Body of pancreas (tissue), 4 donors: Measurements from ENCODE around the gene MICAL2.

ENCODE experiments used
- POLR2A ChIP-seq, 3 donors: fragments of 450-650 bp; IDR thresholded peaks; one replicate each; pipeline ENCODE4 v1.6.1; 2016; ENCODE audit warnings: antibody characterized with exemption in 3 of 3, mild to moderate bottlenecking in 2 of 3
- TF ChIP-seq, protein P1 (sequence below), 7 experiments: fragments of 450-650 bp in 4 of 7; fragments of 200-600 bp in 3 of 7; sonication (generic) in 3 of 7; IDR thresholded peaks; one replicate each; pipeline ENCODE4 v1.5.1; 2016 to 2019; ENCODE audit warnings: antibody characterized with exemption in 7 of 7

- TF ChIP-seq, protein P1, sequence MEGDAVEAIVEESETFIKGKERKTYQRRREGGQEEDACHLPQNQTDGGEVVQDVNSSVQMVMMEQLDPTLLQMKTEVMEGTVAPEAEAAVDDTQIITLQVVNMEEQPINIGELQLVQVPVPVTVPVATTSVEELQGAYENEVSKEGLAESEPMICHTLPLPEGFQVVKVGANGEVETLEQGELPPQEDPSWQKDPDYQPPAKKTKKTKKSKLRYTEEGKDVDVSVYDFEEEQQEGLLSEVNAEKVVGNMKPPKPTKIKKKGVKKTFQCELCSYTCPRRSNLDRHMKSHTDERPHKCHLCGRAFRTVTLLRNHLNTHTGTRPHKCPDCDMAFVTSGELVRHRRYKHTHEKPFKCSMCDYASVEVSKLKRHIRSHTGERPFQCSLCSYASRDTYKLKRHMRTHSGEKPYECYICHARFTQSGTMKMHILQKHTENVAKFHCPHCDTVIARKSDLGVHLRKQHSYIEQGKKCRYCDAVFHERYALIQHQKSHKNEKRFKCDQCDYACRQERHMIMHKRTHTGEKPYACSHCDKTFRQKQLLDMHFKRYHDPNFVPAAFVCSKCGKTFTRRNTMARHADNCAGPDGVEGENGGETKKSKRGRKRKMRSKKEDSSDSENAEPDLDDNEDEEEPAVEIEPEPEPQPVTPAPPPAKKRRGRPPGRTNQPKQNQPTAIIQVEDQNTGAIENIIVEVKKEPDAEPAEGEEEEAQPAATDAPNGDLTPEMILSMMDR (IDR thresholded peaks at IDR 0.05), result no peak
- no peak for TF ChIP-seq POLR2A (IDR thresholded peaks at IDR 0.05)
Observed at GRCh38 chr11:12142176-12142575, 31.8 kb downstream of the MICAL2 start.
